Osteocyte (in vitro differentiated cells): Measurements from ENCODE around the gene CAMKK2. TPM values are rescaled to one million over a fixed set of nuclear protein-coding genes. Genes with fewer than 3 reads are reported as not detected.

Source experiments
- DNase-seq: peaks from one replicate; pipeline ENCODE4 v3.0.0; 2021; ENCODE audit warnings: mixed read lengths; ENCODE audit not compliant: unreplicated experiment; ENCODE audit errors: extremely low spot score
- H3K27ac Mint-ChIP-seq: one replicate; pipeline ENCODE4 v1.8.0; 2021; ENCODE audit warnings: mild to moderate bottlenecking, mixed read lengths; ENCODE audit not compliant: unreplicated experiment
- H3K27me3 Mint-ChIP-seq: one replicate; pipeline ENCODE4 v1.8.0; 2021; ENCODE audit warnings: mixed read lengths; ENCODE audit not compliant: unreplicated experiment
- H3K36me3 Mint-ChIP-seq: one replicate; pipeline ENCODE4 v1.8.0; 2021; ENCODE audit warnings: mixed read lengths; ENCODE audit not compliant: unreplicated experiment
- H3K4me1 Mint-ChIP-seq: one replicate; pipeline ENCODE4 v1.8.0; 2021; ENCODE audit warnings: mixed read lengths; ENCODE audit not compliant: unreplicated experiment
- H3K4me3 Mint-ChIP-seq: one replicate; pipeline ENCODE4 v1.8.0; 2021; ENCODE audit warnings: mild to moderate bottlenecking, moderate library complexity, mixed read lengths; ENCODE audit not compliant: unreplicated experiment
- H3K9me3 Mint-ChIP-seq: one replicate; pipeline ENCODE4 v1.8.0; 2021; ENCODE audit warnings: mixed read lengths; ENCODE audit not compliant: unreplicated experiment
- total RNA-seq: library from RNA; stranded (reverse); gene quantifications from 2 replicates; pipeline ENCODE4 v1.2.1, GENCODE V29; 2021
- TF ChIP-seq, protein P1 (sequence below): fragments of 200-600 bp; sonication (generic); IDR thresholded peaks from 2 replicates; pipeline ENCODE4 v1.5.0; 2021; ENCODE audit warnings: antibody characterized with exemption, mild to moderate bottlenecking, moderate library complexity

The CAMKK2 gene
- total RNA-seq, 1 donor from 2014 or later = 33.0 TPM

DNA sequence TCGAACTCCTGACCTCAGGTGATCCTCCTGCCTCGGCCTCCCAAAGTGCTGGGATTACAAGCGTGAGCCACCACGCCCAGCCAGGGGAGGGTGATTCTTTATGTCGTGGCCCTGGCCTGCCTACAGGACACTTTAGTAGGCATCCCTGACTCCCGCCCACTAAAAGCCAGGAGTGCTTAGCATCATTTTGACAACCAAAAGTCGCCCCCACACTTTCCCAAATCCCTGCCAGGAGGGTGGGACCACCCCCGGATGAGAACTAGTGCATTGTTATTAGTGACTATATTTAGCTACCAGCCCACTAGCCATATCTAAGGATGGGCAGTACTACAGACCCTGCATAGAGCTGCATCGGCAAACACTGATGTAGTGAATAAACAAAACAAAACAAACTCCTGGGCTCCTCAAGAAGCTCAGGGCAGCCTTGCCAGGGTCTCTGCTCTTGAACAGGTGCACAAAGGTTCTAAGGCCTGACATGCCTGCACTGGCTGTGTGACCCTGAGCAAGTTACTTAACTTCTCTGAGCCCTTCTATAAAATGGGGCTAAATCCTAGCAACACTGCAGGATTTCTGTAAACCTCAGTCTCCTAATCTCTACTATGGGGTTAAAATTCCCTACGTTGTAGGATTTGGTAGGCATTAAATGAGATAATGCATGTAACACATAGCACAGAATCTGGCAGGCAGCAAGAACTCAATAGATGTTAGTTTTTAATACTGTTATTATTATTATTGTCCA is 2.2 kb downstream of the CAMKK2 start:
- no peak overlapping the region for H3K27ac Mint-ChIP-seq
- H3K9me3 Mint-ChIP-seq = no peaks in the 10 kb centered on the region
- no peak overlapping the region for H3K4me3 Mint-ChIP-seq

DNA sequence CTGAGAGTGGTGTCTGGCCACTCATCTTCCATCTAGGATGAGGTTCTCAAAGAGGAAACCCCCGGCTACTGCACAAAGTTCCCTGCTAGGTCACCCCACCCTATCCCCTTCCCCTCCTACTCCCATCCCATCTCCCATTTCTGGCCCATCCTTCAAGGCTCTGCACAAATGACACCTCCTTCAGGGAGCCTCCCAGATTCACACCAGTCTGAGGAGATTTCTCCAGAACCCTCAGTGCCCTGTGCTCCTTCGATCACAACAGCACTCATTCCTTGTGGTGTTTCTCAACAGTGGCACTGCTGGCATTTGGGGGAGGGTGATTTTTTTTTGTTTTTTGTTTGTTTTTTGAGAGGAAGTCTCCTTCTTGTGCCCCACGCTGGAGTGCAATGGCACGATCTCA is 2.9 kb downstream of the CAMKK2 start:
- no peak for DNase-seq
- peaks cover 6% of the 10 kb centered on the region for H3K36me3 Mint-ChIP-seq
- no peak overlapping the region for H3K27ac Mint-ChIP-seq
- TF ChIP-seq, protein P1, sequence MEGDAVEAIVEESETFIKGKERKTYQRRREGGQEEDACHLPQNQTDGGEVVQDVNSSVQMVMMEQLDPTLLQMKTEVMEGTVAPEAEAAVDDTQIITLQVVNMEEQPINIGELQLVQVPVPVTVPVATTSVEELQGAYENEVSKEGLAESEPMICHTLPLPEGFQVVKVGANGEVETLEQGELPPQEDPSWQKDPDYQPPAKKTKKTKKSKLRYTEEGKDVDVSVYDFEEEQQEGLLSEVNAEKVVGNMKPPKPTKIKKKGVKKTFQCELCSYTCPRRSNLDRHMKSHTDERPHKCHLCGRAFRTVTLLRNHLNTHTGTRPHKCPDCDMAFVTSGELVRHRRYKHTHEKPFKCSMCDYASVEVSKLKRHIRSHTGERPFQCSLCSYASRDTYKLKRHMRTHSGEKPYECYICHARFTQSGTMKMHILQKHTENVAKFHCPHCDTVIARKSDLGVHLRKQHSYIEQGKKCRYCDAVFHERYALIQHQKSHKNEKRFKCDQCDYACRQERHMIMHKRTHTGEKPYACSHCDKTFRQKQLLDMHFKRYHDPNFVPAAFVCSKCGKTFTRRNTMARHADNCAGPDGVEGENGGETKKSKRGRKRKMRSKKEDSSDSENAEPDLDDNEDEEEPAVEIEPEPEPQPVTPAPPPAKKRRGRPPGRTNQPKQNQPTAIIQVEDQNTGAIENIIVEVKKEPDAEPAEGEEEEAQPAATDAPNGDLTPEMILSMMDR = no peak
- no peaks in the 10 kb centered on the region for H3K27me3 Mint-ChIP-seq
- no peak overlapping the region for H3K4me3 Mint-ChIP-seq
- H3K9me3 Mint-ChIP-seq = no peaks in the 10 kb centered on the region
- H3K4me1 Mint-ChIP-seq = peaks cover 16% of the 10 kb centered on the region

More for the DNA sequence above, 2.2 kb downstream of the CAMKK2 start:
- peaks cover 12% of the 10 kb centered on the region for H3K4me1 Mint-ChIP-seq
- H3K36me3 Mint-ChIP-seq = peaks cover 6% of the 10 kb centered on the region
- TF ChIP-seq, protein P1 = no peak
- H3K27me3 Mint-ChIP-seq = no peaks in the 10 kb centered on the region
- DNase-seq = no peak

DNA sequence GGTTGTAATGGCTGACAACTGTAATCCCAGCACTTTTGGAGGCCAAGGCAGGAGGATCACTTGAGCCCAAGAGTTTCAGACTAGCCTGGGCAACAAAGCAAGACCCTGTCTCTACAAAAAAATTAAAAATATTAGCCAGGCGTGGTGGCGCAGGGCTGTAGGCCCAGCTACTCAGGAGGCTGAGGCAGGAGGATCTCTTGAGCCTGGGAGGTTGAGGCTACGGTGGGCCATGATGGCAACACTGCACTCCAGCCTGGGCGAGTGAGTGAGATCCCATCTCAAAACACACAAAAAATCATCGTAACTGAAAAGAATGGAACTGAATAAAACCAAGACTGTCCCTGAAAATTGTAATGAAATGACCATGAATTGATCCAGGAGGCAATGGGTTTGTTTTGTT is 6.1 kb downstream of the CAMKK2 start:
- no peaks in the 10 kb centered on the region for H3K9me3 Mint-ChIP-seq
- peaks cover 6% of the 10 kb centered on the region for H3K36me3 Mint-ChIP-seq
- H3K27me3 Mint-ChIP-seq = no peaks in the 10 kb centered on the region
- TF ChIP-seq, protein P1 = no peak
- no peak overlapping the region for H3K4me3 Mint-ChIP-seq
- no peak for DNase-seq
- peaks cover 7% of the 10 kb centered on the region for H3K4me1 Mint-ChIP-seq
- H3K27ac Mint-ChIP-seq = no peak overlapping the region

DNA sequence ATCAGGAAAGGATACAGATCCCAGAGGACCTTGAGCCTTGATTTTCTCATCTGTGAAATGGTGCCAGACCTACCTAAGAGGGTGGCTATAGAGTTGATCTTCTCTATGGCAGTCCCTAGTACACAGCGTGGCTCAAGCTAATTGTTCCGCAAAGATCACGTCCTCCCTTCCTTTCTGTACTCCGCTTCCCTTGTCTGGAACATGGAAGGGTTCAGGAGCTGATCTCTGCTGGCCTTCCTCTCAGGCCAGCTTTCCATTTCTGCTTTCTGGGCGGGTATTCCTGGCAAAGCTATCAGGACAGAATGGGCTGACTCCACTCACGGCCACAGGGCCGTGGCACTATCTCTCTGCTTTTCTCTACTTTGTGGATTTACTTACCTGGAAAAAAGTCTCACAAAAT is 6.5 kb downstream of the CAMKK2 start:
- no peaks in the 10 kb centered on the region for H3K27me3 Mint-ChIP-seq
- no peak overlapping the region for H3K4me3 Mint-ChIP-seq
- TF ChIP-seq, protein P1 = no peak
- no peak overlapping the region for H3K27ac Mint-ChIP-seq
- H3K36me3 Mint-ChIP-seq = peaks cover 6% of the 10 kb centered on the region
- DNase-seq = no peak
- no peaks in the 10 kb centered on the region for H3K9me3 Mint-ChIP-seq
- peaks cover 4% of the 10 kb centered on the region for H3K4me1 Mint-ChIP-seq

DNA sequence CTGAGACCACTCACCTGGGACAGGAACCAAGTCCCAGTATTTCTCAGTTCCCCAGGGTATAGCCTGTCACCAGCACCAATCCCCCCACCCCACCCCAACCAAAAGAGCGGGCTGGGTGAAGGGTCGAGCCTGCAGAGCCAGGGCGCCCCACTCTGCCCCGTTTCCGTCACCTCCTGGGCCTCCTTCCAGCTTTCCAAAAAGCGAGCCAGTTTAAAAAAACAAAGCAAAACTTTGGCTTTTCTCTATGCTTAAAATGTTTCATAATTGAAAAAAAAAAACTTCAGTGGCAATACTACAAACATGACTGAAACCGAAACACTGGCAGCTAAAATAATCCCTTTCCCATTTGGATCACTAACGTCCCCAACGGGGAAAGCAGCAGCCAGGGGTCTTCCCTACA is 7.5 kb downstream of the CAMKK2 start:
- H3K27ac Mint-ChIP-seq = no peak overlapping the region
- peaks cover 4% of the 10 kb centered on the region for H3K4me1 Mint-ChIP-seq
- peaks cover 6% of the 10 kb centered on the region for H3K36me3 Mint-ChIP-seq
- DNase-seq = no peak
- no peaks in the 10 kb centered on the region for H3K27me3 Mint-ChIP-seq
- H3K4me3 Mint-ChIP-seq = no peak overlapping the region
- TF ChIP-seq, protein P1 = no peak
- no peaks in the 10 kb centered on the region for H3K9me3 Mint-ChIP-seq
